ENCODE results near the gene ANK3. TPM values are rescaled to one million over a fixed set of nuclear protein-coding genes. Genes with fewer than 3 reads are reported as not detected.

ANK3 gene
- total and polyA plus RNA-seq, 2 donors (not counting 3 experiments of a cell fraction or from before 2014, with no cell fraction given), result 0.88 to 8.5 TPM

- no peak overlapping the region for H3K4me3 ChIP-seq (replicated peaks in 1 of 3; ENCODE audit: insufficient read depth in 1 of 3, low read depth in 1 of 3, low read length in 3 of 3)
- no peaks in the 10 kb centered on the region for H3K79me2 ChIP-seq (ENCODE audit: control insufficient read depth, insufficient read depth, low read length)
- TF ChIP-seq EZH2 (IDR thresholded peaks at IDR 0.05; ENCODE audit: borderline replicate concordance, low read depth, low read length, severe bottlenecking) (no peak), FOS (IDR thresholded peaks at IDR 0.05; ENCODE audit: borderline replicate concordance, insufficient read depth, low read length) (no peak), MAX (IDR thresholded peaks at IDR 0.05; ENCODE audit: insufficient read depth, insufficient read length) (no peak), JUN (IDR thresholded peaks at IDR 0.05; ENCODE audit: borderline replicate concordance, insufficient read depth, insufficient read length, low read depth) (no peak), CTCF (IDR thresholded peaks at IDR 0.05; ENCODE audit: extremely low read depth in 1 of 2, insufficient read depth in 1 of 2, low read depth in 1 of 2, low read length in 2 of 2) (no peak), MYC (IDR thresholded peaks at IDR 0.05; ENCODE audit: low read depth, low read length) (no peak), POLR2AphosphoS5 (IDR thresholded peaks at IDR 0.05; ENCODE audit: insufficient read depth, low read depth, low read length) (no peak), GATA2 (IDR thresholded peaks at IDR 0.05; ENCODE audit: insufficient read depth, insufficient read length, low read depth, low read length) (no peak), POLR2A (IDR thresholded peaks at IDR 0.05; ENCODE audit: low read depth, low read length) (no peak)
- DNase-seq (ENCODE audit: low read depth, low spot score) (no peak), FAIRE-seq (no peak)
- dilution Hi-C loops (cut with MboI; ENCODE audit: extremely low pct_ligation_motif_present, low sequenced_read_pairs), result no loop called here
- no peaks in the 10 kb centered on the region for H3K9me1 ChIP-seq (replicated peaks; ENCODE audit: control insufficient read depth, extremely low read depth, insufficient read depth, low read length)
- intact Hi-C loops (cut with micrococcal nuclease), result no loop called here
- BruUV-seq (replicated peaks), result no TSS peak
- no peaks in the 10 kb centered on the region for H4K20me1 ChIP-seq (replicated peaks; ENCODE audit: control insufficient read depth, extremely low read depth, insufficient read depth, low read length)
- H3K36me3 ChIP-seq (ENCODE audit: control insufficient read depth in 2 of 2, extremely low read depth in 1 of 2, insufficient read depth in 2 of 2, low read length in 2 of 2), result no peaks in the 10 kb centered on the region
- no peak overlapping the region for H2AFZ ChIP-seq (ENCODE audit: low read depth, low read length)
- no peaks in the 10 kb centered on the region for H3K9me3 ChIP-seq (replicated peaks; ENCODE audit: control insufficient read depth, insufficient read depth, low read length)
- no peaks in the 10 kb centered on the region for H3K27me3 ChIP-seq (ENCODE audit: control insufficient read depth in 2 of 2, insufficient read depth in 2 of 2, low read length in 2 of 2)
- H3K9ac ChIP-seq (replicated peaks; ENCODE audit: extremely low read depth, insufficient read depth, low read length), result no peak overlapping the region
- no peak overlapping the region for H3K4me2 ChIP-seq (ENCODE audit: insufficient read depth, low read length)
- no peaks in the 10 kb centered on the region for H3K4me1 ChIP-seq (ENCODE audit: control insufficient read depth, extremely low read depth, insufficient read depth, low read length)
- H3K27ac ChIP-seq (ENCODE audit: insufficient read depth, low read depth, low read length), result no peak overlapping the region
- POLR2A ChIA-PET, result no interaction called here
- CTCF ChIA-PET, result no interaction called here
Measured at GRCh38 chr10:60347270-60347669, 42.4 kb downstream of the ANK3 start.
